Hepatocyte (in vitro differentiated cells): ENCODE measurements around the gene HAUS7.

Experiments used
- CTCF ChIP-seq: fragments of 200-600 bp; sonication (generic); IDR thresholded peaks from 2 replicates; pipeline ENCODE4 v1.5.1; 2016; ENCODE audit warnings: antibody characterized with exemption, mild to moderate bottlenecking; ENCODE audit not compliant: poor library complexity
- EZH2 ChIP-seq: fragments of 200-600 bp; sonication (generic); IDR thresholded peaks from 2 replicates; pipeline ENCODE4 v1.6.1; 2016; ENCODE audit warnings: antibody characterized with exemption, mild to moderate bottlenecking, borderline replicate concordance

- TF ChIP-seq CTCF = no peak
- no peak for TF ChIP-seq EZH2
Measured at GRCh38 chrX:153509592-153509991, 39.2 kb upstream of the HAUS7 start.
